Endothelial cell of umbilical vein (primary cell): ENCODE results near the gene APBA2. TPM values are rescaled to one million over a fixed set of nuclear protein-coding genes. Genes with fewer than 3 reads are reported as not detected.

Experiments used
- BruUV-seq: library from RNA; stranded (reverse); fragments of 400-500 nt; replicated peaks from 2 replicates; lab custom pipeline; 2021; lab: Mats Ljungman, UMichigan
- CTCF ChIA-PET: fragments of 300-600, 350-600 bp; sonication (Branson Sonifier 250); formaldehyde crosslinking; loops from one replicate; lab custom pipeline; 2021; ENCODE audit warnings: antibody characterized with exemption, inconsistent platforms; lab: Charles Lee
- POLR2A ChIA-PET: fragments of 300-600, 350-600 bp; sonication (Branson Sonifier 250); formaldehyde crosslinking; loops from one replicate; lab custom pipeline; 2021; ENCODE audit warnings: antibody characterized with exemption, inconsistent platforms; lab: Charles Lee
- DNase-seq: peaks from one replicate; pipeline ENCODE4 v3.0.0-alpha.2; 2011; ENCODE audit warnings: low read depth, low spot score
- FAIRE-seq: peaks from 2 replicates; lab custom pipeline; 2011; peaks lifted over from hg19 to GRCh38; lab: Jason Lieb, UNC
- H2AFZ ChIP-seq: 2 replicates; pipeline ENCODE4 v1.6.0; 2012; ENCODE audit warnings: low read depth, low read length, control low read depth, inconsistent platforms
- H3K27ac ChIP-seq: 2 replicates; pipeline ENCODE4 v1.5.1; 2011; ENCODE audit warnings: low read depth, mild to moderate bottlenecking, control low read depth, low read length, moderate library complexity; ENCODE audit not compliant: insufficient read depth
- H3K27me3 ChIP-seq, 2 experiments: 2 replicates each; pipeline versions ENCODE4 v1.6.0 to v1.6.1; 2011; ENCODE audit warnings: low read length in 2 of 2, mixed read lengths in 1 of 2; ENCODE audit not compliant: control insufficient read depth in 2 of 2, insufficient read depth in 2 of 2
- H3K36me3 ChIP-seq, 2 experiments: 2 replicates in 1 of 2; 3 replicates in 1 of 2; pipeline ENCODE4 v1.5.1; 2011; ENCODE audit warnings: low read length in 2 of 2, mild to moderate bottlenecking in 1 of 2, moderate library complexity in 1 of 2; ENCODE audit not compliant: control insufficient read depth in 2 of 2, insufficient read depth in 2 of 2; ENCODE audit errors: extremely low read depth in 1 of 2
- H3K4me1 ChIP-seq: 3 replicates; pipeline ENCODE4 v1.5.1; 2011; ENCODE audit warnings: mild to moderate bottlenecking, low read length; ENCODE audit not compliant: control insufficient read depth, insufficient read depth; ENCODE audit errors: extremely low read depth
- H3K4me2 ChIP-seq: 2 replicates; pipeline ENCODE4 v1.6.1; 2011; ENCODE audit warnings: low read length, control low read depth, mixed read lengths; ENCODE audit not compliant: insufficient read depth
- H3K4me3 ChIP-seq, 3 experiments: fragments of 200-600 bp in 1 of 3; sonication (generic), shearing (Covaris generic) in 1 of 3; replicated peaks in 1 of 3; 2 replicates each; pipeline ENCODE4 v1.5.1; 2011 to 2016; ENCODE audit warnings: control low read depth in 3 of 3, low read length in 3 of 3, mild to moderate bottlenecking in 2 of 3, inconsistent platforms in 1 of 3, low read depth in 1 of 3, moderate library complexity in 1 of 3; ENCODE audit not compliant: insufficient read depth in 1 of 3
- H3K79me2 ChIP-seq: 2 replicates; pipeline ENCODE4 v1.6.0; 2012; ENCODE audit warnings: low read length, inconsistent platforms; ENCODE audit not compliant: control insufficient read depth, insufficient read depth
- H3K9ac ChIP-seq: replicated peaks from 2 replicates; pipeline ENCODE3; 2011; ENCODE audit warnings: low read length, control low read depth; ENCODE audit not compliant: insufficient read depth; ENCODE audit errors: extremely low read depth
- H3K9me1 ChIP-seq: replicated peaks from 3 replicates; pipeline ENCODE4 v1.6.0; 2011; ENCODE audit warnings: mild to moderate bottlenecking, low read length; ENCODE audit not compliant: control insufficient read depth, insufficient read depth; ENCODE audit errors: extremely low read depth
- H3K9me3 ChIP-seq: replicated peaks from 2 replicates; pipeline ENCODE4 v1.5.1; 2012; ENCODE audit warnings: low read length, inconsistent platforms; ENCODE audit not compliant: control insufficient read depth, insufficient read depth
- H4K20me1 ChIP-seq: replicated peaks from 2 replicates; pipeline ENCODE3; 2011; ENCODE audit warnings: mild to moderate bottlenecking, low read length; ENCODE audit not compliant: control insufficient read depth, insufficient read depth; ENCODE audit errors: extremely low read depth
- EZH2 ChIP-seq: IDR thresholded peaks from 2 replicates; pipeline ENCODE4 v1.6.1; 2012; ENCODE audit warnings: borderline replicate concordance, low read depth, mild to moderate bottlenecking, moderate library complexity, low read length, inconsistent platforms; ENCODE audit not compliant: severe bottlenecking
- FOS ChIP-seq: IDR thresholded peaks from 2 replicates; pipeline ENCODE4 v1.6.1; 2011; ENCODE audit warnings: mild to moderate bottlenecking, low read length, moderate library complexity, borderline replicate concordance; ENCODE audit not compliant: insufficient read depth
- GATA2 ChIP-seq: IDR thresholded peaks from 2 replicates; pipeline ENCODE4 v1.7.0; 2011; ENCODE audit warnings: low read depth, mild to moderate bottlenecking, moderate library complexity, mixed read lengths, low read length; ENCODE audit not compliant: insufficient read length, insufficient read depth
- JUN ChIP-seq: IDR thresholded peaks from 2 replicates; pipeline ENCODE4 v1.6.1; 2011; ENCODE audit warnings: borderline replicate concordance, low read depth; ENCODE audit not compliant: insufficient read length, insufficient read depth
- MYC ChIP-seq: IDR thresholded peaks from one replicate; pipeline ENCODE4 v1.6.1; 2011; ENCODE audit warnings: mild to moderate bottlenecking, low read depth, low read length
- POLR2A ChIP-seq: IDR thresholded peaks from 2 replicates; pipeline ENCODE4 v1.6.1; 2012; ENCODE audit warnings: low read depth, mild to moderate bottlenecking, control low read depth, low read length
- POLR2AphosphoS5 ChIP-seq: IDR thresholded peaks from 2 replicates; pipeline ENCODE4 v1.6.1; 2012; ENCODE audit warnings: low read depth, mild to moderate bottlenecking, control low read depth, low read length, moderate library complexity; ENCODE audit not compliant: insufficient read depth
- dilution Hi-C: fragments of 300-500 bp; cut with MboI; formaldehyde crosslinking; loops from one replicate; pipeline ENCODE4 v1.15.0; 2019; ENCODE audit warnings: low sequenced_read_pairs; ENCODE audit not compliant: extremely low pct_ligation_motif_present
- intact Hi-C: fragments of 100-400 bp; cut with micrococcal nuclease; formaldehyde crosslinking; loops from one replicate; pipeline ENCODE4 v1.10.0; 2022
- polyA plus RNA-seq, 4 experiments: library from polyadenylated mRNA; depleted of rRNA in 3 of 4; stranded (reverse) in 3 of 4; unstranded in 1 of 4; fragments of >200 nt; gene quantifications; 2 replicates each; pipeline versions ENCODE4 v1.2.1 to v1.2.3, GENCODE V29; 2011 to 2012; ENCODE audit warnings: missing spikeins in 1 of 4
- total RNA-seq: library from RNA; stranded (reverse); gene quantifications from 2 replicates; pipeline ENCODE4 v1.2.3, GENCODE V29; 2021
- TF ChIP-seq, protein P1 (sequence below), 2 donors: IDR thresholded peaks; 1 replicate in 1 of 2; 2 replicates in 1 of 2; pipeline ENCODE4 v1.5.1; 2011; ENCODE audit warnings: low read length in 2 of 2, mild to moderate bottlenecking in 2 of 2, moderate library complexity in 2 of 2, control low read depth in 1 of 2, inconsistent platforms in 1 of 2, low read depth in 1 of 2; ENCODE audit not compliant: insufficient read depth in 1 of 2; ENCODE audit errors: extremely low read depth in 1 of 2
- TF ChIP-seq, protein P2 (sequence below): IDR thresholded peaks from 2 replicates; pipeline ENCODE4 v1.6.1; 2011; ENCODE audit not compliant: insufficient read depth, insufficient read length

APBA2 gene
- total and polyA plus RNA-seq, 2 donors (not counting 3 experiments of a cell fraction or from before 2014, with no cell fraction given), result 5.7 to 11.1 TPM

GRCh38 chr15:29003191-29003839, 117.5 kb downstream of the APBA2 start:
- Histone ChIP-seq H3K36me3 (no peaks in the 10 kb centered on the region), H3K79me2 (no peaks in the 10 kb centered on the region), H3K27ac (no peak overlapping the region), H3K9me3 (no peaks in the 10 kb centered on the region), H3K9ac (no peak overlapping the region), H3K27me3 (no peaks in the 10 kb centered on the region), H4K20me1 (no peaks in the 10 kb centered on the region), H3K9me1 (peaks cover 2% of the 10 kb centered on the region), H3K4me2 (no peak overlapping the region), H2AFZ (no peak overlapping the region), H3K4me3 (no peak overlapping the region), H3K4me1 (no peaks in the 10 kb centered on the region)
- DNase-seq, result no peak
- ChIA-PET CTCF (no interaction called here), POLR2A (no interaction called here)
- dilution Hi-C loops (no loop called here), intact Hi-C loops (no loop called here)
- no peak for FAIRE-seq
- TF ChIP-seq EZH2, result no peak
- TF ChIP-seq POLR2AphosphoS5, result no peak
- no peak for TF ChIP-seq MYC
- no peak for TF ChIP-seq GATA2
- TF ChIP-seq, protein P1, sequence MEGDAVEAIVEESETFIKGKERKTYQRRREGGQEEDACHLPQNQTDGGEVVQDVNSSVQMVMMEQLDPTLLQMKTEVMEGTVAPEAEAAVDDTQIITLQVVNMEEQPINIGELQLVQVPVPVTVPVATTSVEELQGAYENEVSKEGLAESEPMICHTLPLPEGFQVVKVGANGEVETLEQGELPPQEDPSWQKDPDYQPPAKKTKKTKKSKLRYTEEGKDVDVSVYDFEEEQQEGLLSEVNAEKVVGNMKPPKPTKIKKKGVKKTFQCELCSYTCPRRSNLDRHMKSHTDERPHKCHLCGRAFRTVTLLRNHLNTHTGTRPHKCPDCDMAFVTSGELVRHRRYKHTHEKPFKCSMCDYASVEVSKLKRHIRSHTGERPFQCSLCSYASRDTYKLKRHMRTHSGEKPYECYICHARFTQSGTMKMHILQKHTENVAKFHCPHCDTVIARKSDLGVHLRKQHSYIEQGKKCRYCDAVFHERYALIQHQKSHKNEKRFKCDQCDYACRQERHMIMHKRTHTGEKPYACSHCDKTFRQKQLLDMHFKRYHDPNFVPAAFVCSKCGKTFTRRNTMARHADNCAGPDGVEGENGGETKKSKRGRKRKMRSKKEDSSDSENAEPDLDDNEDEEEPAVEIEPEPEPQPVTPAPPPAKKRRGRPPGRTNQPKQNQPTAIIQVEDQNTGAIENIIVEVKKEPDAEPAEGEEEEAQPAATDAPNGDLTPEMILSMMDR (IDR thresholded peaks at IDR 0.05; ENCODE audit: extremely low read depth in 1 of 2, insufficient read depth in 1 of 2, low read depth in 1 of 2, low read length in 2 of 2), result no peak
- TF ChIP-seq FOS, result no peak
- TF ChIP-seq JUN, result no peak
- TF ChIP-seq POLR2A, result no peak
- TF ChIP-seq, protein P2, sequence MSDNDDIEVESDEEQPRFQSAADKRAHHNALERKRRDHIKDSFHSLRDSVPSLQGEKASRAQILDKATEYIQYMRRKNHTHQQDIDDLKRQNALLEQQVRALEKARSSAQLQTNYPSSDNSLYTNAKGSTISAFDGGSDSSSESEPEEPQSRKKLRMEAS, result no peak
- BruUV-seq, result no TSS peak
